ENCODE results near the gene PAGR1. TPM values are rescaled to one million over a fixed set of nuclear protein-coding genes. Genes with fewer than 3 reads are reported as not detected.

The PAGR1 gene
- total and polyA plus RNA-seq, 2 of the 4 experiments (the other 2 are of a cell fraction), result 10.6 to 22.1 TPM

DNA sequence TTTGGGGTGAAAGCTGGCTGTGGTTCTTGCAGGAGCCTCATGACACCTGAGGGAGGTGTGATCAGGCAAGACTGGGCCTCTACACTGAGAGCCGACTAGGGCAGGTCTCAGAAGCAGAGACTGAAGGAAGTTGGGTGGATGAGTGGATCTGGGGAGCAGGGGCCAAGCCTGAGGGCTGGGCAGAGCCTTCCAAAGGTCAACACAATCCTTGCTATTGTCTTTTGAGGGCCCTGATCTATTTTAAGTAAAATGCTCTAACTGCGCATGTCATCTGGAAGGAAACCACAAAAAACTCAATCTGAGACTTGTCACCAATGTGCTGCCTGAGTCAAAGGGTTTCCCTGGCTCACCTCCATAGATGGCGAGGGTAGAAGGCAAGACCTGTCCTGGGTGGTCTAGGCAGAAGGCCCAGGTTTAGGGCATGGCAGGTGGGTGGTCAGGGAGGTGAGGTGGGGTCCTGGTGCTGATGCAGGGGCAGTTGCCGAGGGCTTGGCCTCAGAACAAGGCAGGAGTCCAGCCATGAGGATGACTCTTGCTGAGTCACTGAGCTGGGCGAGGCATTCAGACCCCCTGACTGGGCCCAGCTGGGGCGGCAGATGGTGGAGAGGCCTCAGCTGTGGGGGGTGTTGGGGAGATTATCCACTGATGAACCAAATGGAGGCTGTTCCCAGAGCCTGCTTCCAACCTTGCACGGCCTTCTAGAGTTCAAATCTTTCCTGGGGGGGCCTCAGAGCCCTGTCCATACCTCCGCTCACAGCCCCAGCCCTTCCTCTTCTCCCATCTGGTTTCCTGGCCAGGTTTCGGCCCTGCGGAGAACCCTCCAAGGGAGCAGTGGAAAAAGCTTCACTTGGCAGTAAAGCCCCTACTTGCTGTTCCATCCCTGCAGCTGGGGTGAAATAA is 9.4 kb downstream of the PAGR1 start:
- Histone ChIP-seq H2BK5ac (ENCODE audit: low read depth, low read length, poor library complexity, severe bottlenecking) (peak overlapping the region; percentile 98), H3K23ac (ENCODE audit: low read depth, low read length) (peak overlapping the region; percentile 100), H4K20me1 (ENCODE audit: insufficient read depth, low read length) (peaks cover 29% of the 10 kb centered on the region), H3K4ac (ENCODE audit: low read depth, low read length) (peak overlapping the region; percentile 100), H4K8ac (ENCODE audit: low read depth in 2 of 2, low read length in 2 of 2) (peak overlapping the region; percentile 42 to 95), H3K27me3 (ENCODE audit: control insufficient read depth, insufficient read depth, low read length) (no peaks in the 10 kb centered on the region), H3K4me2 (ENCODE audit: low read depth, low read length) (peak overlapping the region; percentile 77), H3K4me1 (ENCODE audit: control insufficient read depth, insufficient read depth, low read length) (peaks cover 35% of the 10 kb centered on the region), H4K91ac (ENCODE audit: insufficient read depth, low read depth, low read length) (peak overlapping the region; percentile 97), H3K56ac (ENCODE audit: extremely low read depth, insufficient read depth, low read length) (peak overlapping the region; percentile 88), H2AK5ac (ENCODE audit: low read depth, low read length) (peak overlapping the region; percentile 100), H2BK15ac (ENCODE audit: low read depth, low read length) (peak overlapping the region; percentile 92; the same call in 2 of the 3 replicates), H2AFZ (replicated peaks; ENCODE audit: low read length, poor library complexity) (peak overlapping the region; percentile 84), H3K18ac (ENCODE audit: low read depth, low read length) (peak overlapping the region; percentile 93), H3K14ac (replicated peaks; ENCODE audit: low read depth, low read length) (peak overlapping the region; percentile 96), H3K4me3 (ENCODE audit: insufficient read depth, low read depth, low read length) (no peak overlapping the region; the same call in 1 of the 2 replicates), H3K9me3 (ENCODE audit: control insufficient read depth, insufficient read depth, low read length) (no peaks in the 10 kb centered on the region), H4K5ac (ENCODE audit: low read depth, low read length) (peak overlapping the region; percentile 93), H3K27ac (ENCODE audit: insufficient read depth, low read length) (peak overlapping the region; percentile 95), H2BK120ac (ENCODE audit: low read depth, low read length) (peak overlapping the region; percentile 98), H2AK9ac (replicated peaks; ENCODE audit: low read depth, low read length, poor library complexity) (peak overlapping the region; percentile 98), H2BK20ac (ENCODE audit: low read depth, low read length) (peak overlapping the region; percentile 99), H3K9ac (ENCODE audit: low read depth, low read length) (peak overlapping the region; percentile 28), H3K79me1 (ENCODE audit: low read depth in 1 of 2, low read length in 2 of 2) (peaks cover 31 to 79% of the 10 kb centered on the region in 2 experiments), H3K9me1 (ENCODE audit: insufficient read depth, low read length) (peaks cover 32% of the 10 kb centered on the region), H3K36me3 (ENCODE audit: control insufficient read depth, insufficient read depth, low read length) (peaks cover 2% of the 10 kb centered on the region; the same call in 1 of the 2 replicates)
- TF ChIP-seq FOS (IDR thresholded peaks at IDR 0.05; ENCODE audit: low read depth, low read length) (peak; percentile 94), MAFK (IDR thresholded peaks at IDR 0.05; ENCODE audit: low read depth, low read length) (peak; percentile 25; the same call in 1 of the 2 replicates), RCOR1 (IDR thresholded peaks at IDR 0.05; ENCODE audit: insufficient replicate concordance, low read length) (peak; percentile 38), NFE2L2 (IDR thresholded peaks at IDR 0.05; ENCODE audit: low read depth, low read length) (peak; percentile 89), MAZ (IDR thresholded peaks at IDR 0.05; ENCODE audit: borderline replicate concordance, low read depth, low read length) (peak; percentile 72), POLR2A (IDR thresholded peaks at IDR 0.05; ENCODE audit: low read depth, low read length) (no peak)
- TF ChIP-seq, protein P1, sequence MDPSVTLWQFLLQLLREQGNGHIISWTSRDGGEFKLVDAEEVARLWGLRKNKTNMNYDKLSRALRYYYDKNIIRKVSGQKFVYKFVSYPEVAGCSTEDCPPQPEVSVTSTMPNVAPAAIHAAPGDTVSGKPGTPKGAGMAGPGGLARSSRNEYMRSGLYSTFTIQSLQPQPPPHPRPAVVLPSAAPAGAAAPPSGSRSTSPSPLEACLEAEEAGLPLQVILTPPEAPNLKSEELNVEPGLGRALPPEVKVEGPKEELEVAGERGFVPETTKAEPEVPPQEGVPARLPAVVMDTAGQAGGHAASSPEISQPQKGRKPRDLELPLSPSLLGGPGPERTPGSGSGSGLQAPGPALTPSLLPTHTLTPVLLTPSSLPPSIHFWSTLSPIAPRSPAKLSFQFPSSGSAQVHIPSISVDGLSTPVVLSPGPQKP (IDR thresholded peaks at IDR 0.05; ENCODE audit: borderline replicate concordance, low read depth, low read length), result no peak
- TF ChIP-seq, protein P2, sequence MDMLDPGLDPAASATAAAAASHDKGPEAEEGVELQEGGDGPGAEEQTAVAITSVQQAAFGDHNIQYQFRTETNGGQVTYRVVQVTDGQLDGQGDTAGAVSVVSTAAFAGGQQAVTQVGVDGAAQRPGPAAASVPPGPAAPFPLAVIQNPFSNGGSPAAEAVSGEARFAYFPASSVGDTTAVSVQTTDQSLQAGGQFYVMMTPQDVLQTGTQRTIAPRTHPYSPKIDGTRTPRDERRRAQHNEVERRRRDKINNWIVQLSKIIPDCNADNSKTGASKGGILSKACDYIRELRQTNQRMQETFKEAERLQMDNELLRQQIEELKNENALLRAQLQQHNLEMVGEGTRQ (IDR thresholded peaks at IDR 0.05; ENCODE audit: low read depth, low read length), result peak; percentile 28; the same call in 1 of the 2 replicates
- TF ChIP-seq, protein P3, sequence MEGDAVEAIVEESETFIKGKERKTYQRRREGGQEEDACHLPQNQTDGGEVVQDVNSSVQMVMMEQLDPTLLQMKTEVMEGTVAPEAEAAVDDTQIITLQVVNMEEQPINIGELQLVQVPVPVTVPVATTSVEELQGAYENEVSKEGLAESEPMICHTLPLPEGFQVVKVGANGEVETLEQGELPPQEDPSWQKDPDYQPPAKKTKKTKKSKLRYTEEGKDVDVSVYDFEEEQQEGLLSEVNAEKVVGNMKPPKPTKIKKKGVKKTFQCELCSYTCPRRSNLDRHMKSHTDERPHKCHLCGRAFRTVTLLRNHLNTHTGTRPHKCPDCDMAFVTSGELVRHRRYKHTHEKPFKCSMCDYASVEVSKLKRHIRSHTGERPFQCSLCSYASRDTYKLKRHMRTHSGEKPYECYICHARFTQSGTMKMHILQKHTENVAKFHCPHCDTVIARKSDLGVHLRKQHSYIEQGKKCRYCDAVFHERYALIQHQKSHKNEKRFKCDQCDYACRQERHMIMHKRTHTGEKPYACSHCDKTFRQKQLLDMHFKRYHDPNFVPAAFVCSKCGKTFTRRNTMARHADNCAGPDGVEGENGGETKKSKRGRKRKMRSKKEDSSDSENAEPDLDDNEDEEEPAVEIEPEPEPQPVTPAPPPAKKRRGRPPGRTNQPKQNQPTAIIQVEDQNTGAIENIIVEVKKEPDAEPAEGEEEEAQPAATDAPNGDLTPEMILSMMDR (conservative IDR thresholded peaks at IDR 0.05; ENCODE audit: low read depth, low read length), result no peak
- ChIA-PET POLR2A (ENCODE audit: unreplicated experiment) (interaction anchor here (0.6 kb wide), 1 partner anchor 1002 kb away, joined by 6 read pairs; the partner anchor contains the start of gene ATXN2L), CTCF (interaction anchor here (3.1 kb wide), 1 partner anchor 23 kb away, joined by 10 read pairs; no protein-coding TSS in a partner anchor)
- in situ Hi-C loops (cut with MboI; ENCODE audit: low sequenced_read_pairs), result no loop called here
- ATAC-seq (ENCODE audit: low read depth) (peak; percentile 64), DNase-seq (peak; percentile 90)
- no TSS peak for BruUV-seq (replicated peaks)
- dilution Hi-C loops (cut with HindIII; ENCODE audit: low sequenced_read_pairs, unreplicated experiment), result no loop called here
- 34% methylated on average over 5 of the region's 10 CpGs; no CpG with 5 or more reads in 1 of the 2 experiments for WGBS, 2 experiments (ENCODE audit: extremely low coverage in 2 of 2, insufficient read length in 1 of 2)
- intact Hi-C loops (cut with micrococcal nuclease), result no loop called here
